Prostate gland (tissue), 2 donors: ENCODE results near the gene ETV5. TPM values are rescaled to one million over a fixed set of nuclear protein-coding genes. Genes with fewer than 3 reads are reported as not detected.

Experiments used
- DNase-seq: peaks from one replicate; pipeline ENCODE4 v3.0.0-alpha.2; 2019; ENCODE audit warnings: low spot score
- H3K27ac ChIP-seq, 2 donors: fragments of 200-600 bp; sonication (generic); 2 replicates each; pipeline ENCODE4 v1.5.1; 2017 to 2019
- H3K27me3 ChIP-seq: fragments of 200-600 bp; sonication (generic); replicated peaks from 2 replicates; pipeline ENCODE4 v1.5.1; 2019; ENCODE audit not compliant: insufficient read depth
- H3K36me3 ChIP-seq, 2 donors: fragments of 200-600 bp; sonication (generic); 1 replicate in 1 of 2; 2 replicates in 1 of 2; pipeline versions ENCODE4 v1.5.1 to v1.8.1; 2017 to 2019
- H3K4me1 ChIP-seq: fragments of 200-600 bp; sonication (generic); replicated peaks from 2 replicates; pipeline ENCODE4 v1.5.1; 2019
- H3K4me3 ChIP-seq, 2 donors: fragments of 200-600 bp; sonication (generic); 2 replicates each; pipeline ENCODE4 v1.5.1; 2017 to 2019
- H3K9me3 ChIP-seq: fragments of 200-600 bp; sonication (generic); 2 replicates; pipeline ENCODE4 v1.5.1; 2017
- POLR2A ChIP-seq: fragments of 450-650 bp; IDR thresholded peaks from one replicate; pipeline ENCODE4 v1.6.1; 2016; ENCODE audit warnings: antibody characterized with exemption, mild to moderate bottlenecking
- POLR2AphosphoS5 ChIP-seq: sonication (generic); formaldehyde crosslinking; IDR thresholded peaks from one replicate; pipeline ENCODE4 v1.6.1; 2017; ENCODE audit warnings: antibody characterized with exemption
- WGBS: methylation state at CpG from one replicate; pipeline ENCODE4 v1.1.5; 2018; 5-methylcytosine and 5-hydroxymethylcytosine counted together
- intact Hi-C: fragments of 100-400 bp; cut with DNase I; formaldehyde crosslinking; loops from one replicate; pipeline ENCODE4 v1.14.2; 2022
- total RNA-seq, 2 donors: library from RNA; depleted of rRNA; stranded (reverse); fragments of >200 nt; gene quantifications; one replicate each; pipeline ENCODE4 v1.1.0, GENCODE V29; 2016
- TF ChIP-seq, protein P1 (sequence below), 4 experiments: fragments of 200-600 bp in 2 of 4; fragments of 450-650 bp in 2 of 4; sonication (generic) in 2 of 4; IDR thresholded peaks; 1 replicate in 3 of 4; 2 replicates in 1 of 4; pipeline ENCODE4 v1.5.1; 2016 to 2019; ENCODE audit warnings: antibody characterized with exemption in 4 of 4, mild to moderate bottlenecking in 2 of 4, moderate library complexity in 2 of 4

Gene ETV5
- total RNA-seq, 2 donors from 2014 or later: 16.5 to 17.6 TPM

DNA sequence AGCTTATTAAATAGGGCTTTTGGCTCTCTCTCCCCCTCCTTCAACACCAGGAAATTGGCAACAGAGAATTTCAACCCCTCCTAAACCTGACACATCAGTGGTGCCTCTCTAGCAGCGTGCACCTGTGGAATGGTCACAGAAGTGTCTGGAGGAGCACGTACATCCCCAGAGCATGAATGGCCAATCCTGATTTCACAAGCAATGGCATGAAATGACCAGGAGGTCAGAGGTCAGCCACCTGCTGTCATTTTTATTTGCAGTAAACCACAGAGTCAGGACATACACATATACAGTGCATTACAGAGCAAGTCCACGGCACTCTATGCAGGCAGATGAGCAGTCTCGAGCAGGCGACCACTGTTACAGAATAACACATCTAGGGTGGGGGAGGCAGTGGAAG, 25.1 kb upstream of the ETV5 start:
- Histone ChIP-seq H3K4me3 (no peak overlapping the region), H3K27me3 (no peaks in the 10 kb centered on the region), H3K36me3 (no peaks in the 10 kb centered on the region), H3K4me1 (no peaks in the 10 kb centered on the region), H3K27ac (no peak overlapping the region), H3K9me3 (no peaks in the 10 kb centered on the region)
- TF ChIP-seq, protein P1, sequence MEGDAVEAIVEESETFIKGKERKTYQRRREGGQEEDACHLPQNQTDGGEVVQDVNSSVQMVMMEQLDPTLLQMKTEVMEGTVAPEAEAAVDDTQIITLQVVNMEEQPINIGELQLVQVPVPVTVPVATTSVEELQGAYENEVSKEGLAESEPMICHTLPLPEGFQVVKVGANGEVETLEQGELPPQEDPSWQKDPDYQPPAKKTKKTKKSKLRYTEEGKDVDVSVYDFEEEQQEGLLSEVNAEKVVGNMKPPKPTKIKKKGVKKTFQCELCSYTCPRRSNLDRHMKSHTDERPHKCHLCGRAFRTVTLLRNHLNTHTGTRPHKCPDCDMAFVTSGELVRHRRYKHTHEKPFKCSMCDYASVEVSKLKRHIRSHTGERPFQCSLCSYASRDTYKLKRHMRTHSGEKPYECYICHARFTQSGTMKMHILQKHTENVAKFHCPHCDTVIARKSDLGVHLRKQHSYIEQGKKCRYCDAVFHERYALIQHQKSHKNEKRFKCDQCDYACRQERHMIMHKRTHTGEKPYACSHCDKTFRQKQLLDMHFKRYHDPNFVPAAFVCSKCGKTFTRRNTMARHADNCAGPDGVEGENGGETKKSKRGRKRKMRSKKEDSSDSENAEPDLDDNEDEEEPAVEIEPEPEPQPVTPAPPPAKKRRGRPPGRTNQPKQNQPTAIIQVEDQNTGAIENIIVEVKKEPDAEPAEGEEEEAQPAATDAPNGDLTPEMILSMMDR (IDR thresholded peaks at IDR 0.05): no peak
- TF ChIP-seq POLR2A (no peak), POLR2AphosphoS5 (no peak)
- DNase-seq: no peak
- intact Hi-C loops: no loop called here
- WGBS: 65% methylated on average over 5 of the region's 5 CpGs

DNA sequence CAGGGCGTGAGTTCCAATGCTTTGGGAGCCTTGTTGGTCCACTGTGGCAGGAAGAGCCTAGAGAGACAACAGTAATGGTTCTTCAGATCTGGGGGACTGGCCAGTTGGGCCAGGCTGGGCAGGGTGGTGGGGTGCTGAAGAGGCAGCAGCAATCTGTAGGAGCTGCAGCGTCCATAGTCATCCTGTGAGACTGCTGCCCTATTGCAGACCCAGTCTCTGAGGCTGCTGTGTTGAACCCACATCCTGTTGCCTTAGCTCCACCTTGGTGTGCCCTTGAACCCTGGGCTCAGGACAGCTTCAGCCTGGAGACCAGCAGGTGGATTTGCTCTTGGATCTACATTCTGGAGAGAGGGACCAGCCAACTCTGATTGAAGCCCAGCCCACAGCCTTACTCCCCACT, 23.6 kb upstream of the ETV5 start:
- no peaks in the 10 kb centered on the region for H3K36me3 ChIP-seq

DNA sequence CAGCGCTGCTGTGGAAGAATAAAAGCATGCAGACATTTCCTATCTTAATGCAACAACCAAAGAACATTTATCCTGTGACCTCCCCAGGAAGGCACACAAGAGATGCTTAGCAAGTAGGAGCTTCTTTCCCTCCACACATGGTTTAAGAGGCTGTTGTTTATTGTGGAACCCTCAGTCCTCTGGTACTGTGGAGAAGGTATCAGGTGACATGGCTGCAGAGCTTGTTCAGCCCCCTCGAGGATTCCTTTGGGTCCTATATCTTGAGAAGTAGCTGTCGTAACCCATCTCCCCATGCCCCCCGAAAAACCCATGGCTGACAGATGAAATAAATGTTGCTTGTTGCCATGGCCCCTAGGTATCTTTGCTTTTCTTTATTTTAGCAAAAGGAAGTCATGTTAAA, 20.3 kb upstream of the ETV5 start:
- Histone ChIP-seq H3K9me3 (no peaks in the 10 kb centered on the region), H3K4me3 (no peak overlapping the region), H3K27me3 (no peaks in the 10 kb centered on the region), H3K27ac (no peak overlapping the region), H3K4me1 (peaks cover 9% of the 10 kb centered on the region), H3K36me3 (no peaks in the 10 kb centered on the region)
- no peak for TF ChIP-seq POLR2A
- TF ChIP-seq, protein P1 (IDR thresholded peaks at IDR 0.05): no peak
- no peak for TF ChIP-seq POLR2AphosphoS5
- no peak for DNase-seq
- 78% methylated on average over 4 of the region's 4 CpGs for WGBS
- intact Hi-C loops: no loop called here

More for the DNA sequence above, 23.6 kb upstream of the ETV5 start:
- no peak for DNase-seq
- intact Hi-C loops: no loop called here
- Histone ChIP-seq H3K4me3 (no peak overlapping the region), H3K4me1 (no peaks in the 10 kb centered on the region), H3K27ac (no peak overlapping the region), H3K9me3 (no peaks in the 10 kb centered on the region), H3K27me3 (no peaks in the 10 kb centered on the region)
- WGBS: 97% methylated on average over 2 of the region's 2 CpGs
- TF ChIP-seq POLR2AphosphoS5 (no peak), POLR2A (no peak)
- TF ChIP-seq, protein P1 (IDR thresholded peaks at IDR 0.05): no peak

DNA sequence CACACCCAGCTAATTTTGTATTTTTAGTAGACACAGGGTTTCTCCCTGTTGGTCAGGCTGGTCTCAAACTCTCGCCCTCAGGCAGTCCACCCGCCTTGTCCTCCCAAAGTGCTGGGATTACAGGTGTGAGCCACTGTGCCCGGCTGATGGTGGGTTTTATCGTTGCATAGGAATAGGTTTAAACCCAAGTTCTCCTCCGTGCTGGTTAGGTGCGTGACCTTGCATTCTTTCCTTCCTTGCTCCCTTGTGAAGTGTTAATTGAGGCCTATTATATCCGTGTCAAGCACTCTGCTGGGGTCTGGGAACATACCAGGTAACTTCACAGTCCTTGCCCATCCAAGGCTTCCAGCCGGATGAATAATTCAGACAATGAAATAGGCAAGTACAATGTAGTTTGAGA, 19.3 kb upstream of the ETV5 start:
- Histone ChIP-seq H3K4me1 (peaks cover 12% of the 10 kb centered on the region), H3K27me3 (no peaks in the 10 kb centered on the region), H3K4me3 (no peak overlapping the region), H3K9me3 (no peaks in the 10 kb centered on the region), H3K36me3 (no peaks in the 10 kb centered on the region), H3K27ac (no peak overlapping the region)
- whole genome bisulfite sequencing: 80% methylated on average over 8 of the region's 8 CpGs
- DNase-seq: no peak
- intact Hi-C loops: no loop called here
- no peak for TF ChIP-seq POLR2A
- no peak for TF ChIP-seq POLR2AphosphoS5
- TF ChIP-seq, protein P1 (IDR thresholded peaks at IDR 0.05): no peak

DNA sequence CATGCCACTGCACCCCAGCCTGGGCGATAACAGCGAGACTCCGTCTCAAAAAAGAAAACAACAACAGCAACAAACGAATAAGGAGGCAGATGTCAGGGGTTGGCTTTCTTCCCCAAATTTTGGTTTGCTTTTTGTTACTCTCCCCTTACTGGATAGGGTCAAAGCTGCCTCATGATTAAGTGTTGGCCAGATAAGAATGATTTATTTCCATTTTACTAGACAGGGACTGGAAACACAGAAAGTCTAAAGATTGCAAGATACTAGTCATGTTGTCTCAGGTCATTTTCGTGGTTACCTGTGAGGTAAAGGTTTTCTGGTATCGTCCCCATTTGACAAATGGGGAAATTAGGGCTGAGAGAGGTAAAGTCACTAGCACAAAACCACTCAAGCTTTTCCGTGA, 18.6 kb upstream of the ETV5 start:
- no peak for DNase-seq
- no peak for TF ChIP-seq POLR2AphosphoS5
- Histone ChIP-seq H3K9me3 (no peaks in the 10 kb centered on the region), H3K27ac (no peak overlapping the region), H3K36me3 (no peaks in the 10 kb centered on the region), H3K27me3 (no peaks in the 10 kb centered on the region), H3K4me1 (peaks cover 12% of the 10 kb centered on the region), H3K4me3 (no peak overlapping the region)
- 58% methylated on average over 7 of the region's 7 CpGs for WGBS
- intact Hi-C loops: no loop called here
